GM21526 (cell line): ENCODE data around the gene CYB5A.

Experiments used
- ATAC-seq: cut with Tn5 transposase; IDR thresholded peaks from one replicate; pipeline ENCODE4 v1.9.1; 2021; ENCODE audit warnings: moderate library complexity; ENCODE audit not compliant: unreplicated experiment, low FRiP score

CYB5A gene

DNA sequence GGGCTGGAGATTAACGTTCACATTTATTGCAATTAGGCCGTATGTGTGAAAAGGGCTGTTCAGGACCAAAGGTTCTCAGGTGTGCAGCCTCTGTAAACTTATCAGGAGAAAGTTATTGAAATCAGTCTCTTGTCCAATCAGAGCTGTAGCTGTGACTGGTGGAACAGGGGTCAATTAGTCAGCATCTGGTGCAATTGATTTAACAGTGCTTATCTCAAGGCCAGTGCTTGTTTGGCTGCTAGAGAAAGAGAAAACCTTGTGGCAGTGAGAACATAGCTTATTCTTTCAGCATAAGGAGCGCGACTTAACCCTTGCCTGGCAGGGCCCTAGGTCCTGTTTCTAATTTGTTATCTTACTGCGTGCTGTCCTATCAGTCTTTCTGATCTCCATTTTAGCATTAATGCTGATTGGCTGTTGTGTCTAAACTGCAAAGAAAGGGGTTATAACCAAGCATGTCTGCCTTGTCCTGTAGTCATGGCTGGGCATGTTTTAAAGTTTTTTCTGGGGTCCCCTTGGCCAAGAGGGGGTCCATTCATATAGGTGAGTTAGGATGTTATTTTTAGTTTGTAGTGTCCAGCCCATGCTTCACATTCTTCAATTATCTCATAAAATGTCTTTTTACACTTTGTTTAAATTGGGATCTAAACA is 66.4 kb downstream of the CYB5A start:
- no peak for ATAC-seq

DNA sequence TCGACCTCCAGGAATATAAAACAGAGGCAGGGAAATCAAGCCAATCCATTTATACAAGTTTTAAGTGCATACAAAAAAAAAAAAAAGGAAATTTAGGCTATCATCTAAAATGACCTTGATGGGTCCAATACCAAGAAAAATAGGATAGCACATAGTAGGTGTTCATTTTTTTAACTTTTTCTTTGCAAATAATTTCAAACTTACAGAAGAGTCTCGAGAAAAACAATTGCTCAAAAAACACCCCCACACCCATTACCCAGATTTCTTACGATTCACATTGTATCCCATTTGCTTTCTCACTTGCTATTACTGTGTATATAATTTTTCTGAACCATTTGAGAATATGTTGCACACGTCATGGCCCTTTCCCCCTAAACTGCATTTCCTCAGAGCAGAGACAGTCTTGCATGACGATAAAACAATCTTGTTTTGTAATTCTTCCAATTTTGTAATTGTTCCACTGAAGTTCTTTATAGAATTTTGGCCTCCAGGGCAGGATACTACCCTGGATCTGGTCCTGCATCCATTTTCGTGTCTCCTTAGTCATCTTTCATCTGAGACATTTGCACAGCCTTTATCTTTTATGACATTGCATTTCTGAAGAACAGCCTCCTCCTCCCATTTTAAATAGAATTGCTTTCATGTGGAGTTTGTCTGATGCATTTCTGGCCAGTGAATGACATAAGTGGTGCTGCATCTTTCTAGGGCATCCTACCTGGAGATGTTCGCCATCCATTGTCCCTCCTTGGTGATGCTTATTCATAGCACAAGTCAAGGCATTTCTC is 68.9 kb downstream of the CYB5A start:
- ATAC-seq: no peak

DNA sequence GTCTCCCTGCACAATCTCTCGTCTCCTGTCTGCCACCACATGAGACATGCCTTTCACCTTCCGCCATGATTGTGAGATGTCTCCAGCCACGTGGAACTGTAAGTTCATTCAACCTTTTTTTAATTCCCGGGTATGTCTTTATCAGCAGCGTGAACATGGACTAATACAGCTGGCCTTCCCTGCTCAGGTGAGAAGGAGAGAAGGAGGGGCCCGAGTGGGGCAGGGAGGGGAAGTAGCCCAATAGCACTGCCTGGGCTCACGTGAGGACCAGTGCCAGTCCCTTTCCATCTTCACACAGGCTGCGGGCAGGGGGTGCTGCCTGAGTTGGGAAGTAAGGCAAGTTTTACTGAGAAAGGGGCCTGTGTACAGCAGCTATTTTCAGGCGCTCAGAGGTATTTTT is 70.7 kb downstream of the CYB5A start:
- no peak for ATAC-seq

DNA sequence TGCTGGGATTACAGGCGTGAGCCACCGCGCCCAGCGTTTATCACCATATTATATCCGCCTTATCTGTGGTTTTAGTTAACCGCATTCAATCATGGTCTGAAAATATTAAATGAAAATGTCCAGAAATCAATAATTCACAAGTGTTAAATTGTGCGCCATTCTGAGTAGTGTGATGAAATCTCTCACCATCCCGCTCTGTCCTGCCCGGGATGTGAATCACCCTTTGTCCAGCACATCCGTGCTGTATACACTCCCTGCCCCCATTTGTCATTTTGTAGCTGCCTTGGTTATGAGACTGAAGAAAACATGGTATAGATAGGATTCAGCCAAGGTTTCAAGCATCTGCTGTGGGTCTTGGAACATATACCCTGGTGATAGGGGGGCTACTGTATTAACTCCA is 72.7 kb downstream of the CYB5A start:
- no peak for ATAC-seq

DNA sequence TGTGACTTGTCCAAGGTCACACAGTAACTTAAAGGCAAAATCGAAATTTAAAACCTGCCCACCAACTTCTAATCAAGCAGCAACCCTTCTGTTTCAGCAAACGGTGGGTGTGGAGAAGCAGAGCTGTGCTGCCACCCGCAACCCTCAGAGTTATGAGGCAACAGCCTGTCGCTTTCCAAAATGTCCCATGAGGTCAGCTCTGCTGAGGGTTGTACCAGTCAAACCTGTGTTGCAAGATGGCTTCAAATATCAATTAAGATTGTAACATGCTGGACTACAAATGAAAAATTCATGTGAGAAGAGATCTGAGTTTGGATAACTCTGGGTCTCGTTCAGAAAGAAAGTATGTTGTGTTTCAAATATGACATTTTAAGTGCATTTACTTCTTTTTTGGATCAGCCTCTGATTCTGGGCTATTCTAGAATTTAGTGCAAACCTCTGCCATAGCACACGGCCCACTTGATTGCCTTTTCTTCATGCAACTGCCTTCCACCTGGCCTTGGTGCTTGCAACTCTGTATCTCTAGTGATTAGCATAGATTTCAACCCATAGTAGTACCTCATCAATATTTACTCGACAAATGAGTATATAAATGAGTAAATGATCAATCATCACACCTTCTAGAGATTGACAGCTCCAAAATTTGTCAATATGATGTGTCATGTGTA is 74.2 kb downstream of the CYB5A start:
- ATAC-seq: no peak

DNA sequence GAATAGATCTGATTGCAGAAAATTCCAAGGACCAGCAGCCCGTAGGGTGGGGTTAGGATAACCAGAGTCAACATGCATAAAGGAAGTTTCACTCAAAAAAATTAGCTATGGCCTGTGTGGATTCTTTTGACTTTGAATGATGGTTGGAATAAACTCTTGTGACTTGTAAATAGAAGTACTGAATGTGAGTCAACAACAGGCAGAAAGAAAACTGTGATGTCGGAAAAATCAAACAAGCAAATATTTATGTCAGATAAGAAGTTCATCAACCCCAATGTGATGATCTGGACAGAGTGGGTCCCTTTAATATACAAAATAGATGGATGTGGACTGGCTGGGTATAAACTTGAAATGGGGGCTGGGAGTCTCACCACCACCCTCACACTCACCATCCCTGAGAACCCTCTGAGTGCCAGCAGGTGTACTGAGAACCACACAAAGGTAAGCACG is 75.1 kb downstream of the CYB5A start:
- no peak for ATAC-seq

DNA sequence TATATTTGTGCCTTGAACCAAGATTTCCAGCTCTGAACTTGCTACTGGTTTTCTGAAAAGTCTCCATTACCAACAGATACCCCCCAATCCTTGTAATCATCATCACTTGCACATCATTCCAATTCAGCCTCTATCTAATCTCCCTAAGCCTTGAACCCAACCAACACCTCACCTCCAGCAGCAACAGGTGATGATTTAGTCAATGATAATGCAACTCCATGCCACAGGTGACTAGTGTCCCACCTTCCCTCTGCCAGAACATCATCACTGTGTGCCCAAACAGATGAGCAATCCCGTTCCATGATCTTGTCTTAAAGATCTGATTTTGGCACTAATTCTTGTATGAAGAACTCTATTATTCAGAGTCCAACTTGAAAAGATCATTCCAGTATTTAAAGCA is 75.9 kb downstream of the CYB5A start:
- no peak for ATAC-seq

DNA sequence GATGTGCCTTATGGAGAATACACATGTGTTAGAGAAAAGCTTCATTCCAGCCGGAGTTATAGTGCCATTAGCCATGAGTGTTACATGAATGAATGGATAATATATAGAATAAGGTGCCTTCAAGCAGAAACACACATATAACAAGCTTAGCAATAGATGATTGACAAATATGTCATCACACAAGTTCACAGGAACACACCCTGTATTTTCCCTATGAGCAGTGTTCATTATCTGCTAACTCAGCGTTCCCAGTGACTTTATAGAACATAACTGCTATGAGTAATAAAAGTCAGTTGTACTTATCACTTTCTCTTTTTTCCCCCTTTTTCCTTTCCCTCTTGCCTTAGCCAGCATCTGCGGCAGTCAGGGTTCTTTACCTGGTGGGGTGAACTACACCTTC is 78.3 kb downstream of the CYB5A start:
- ATAC-seq: no peak

DNA sequence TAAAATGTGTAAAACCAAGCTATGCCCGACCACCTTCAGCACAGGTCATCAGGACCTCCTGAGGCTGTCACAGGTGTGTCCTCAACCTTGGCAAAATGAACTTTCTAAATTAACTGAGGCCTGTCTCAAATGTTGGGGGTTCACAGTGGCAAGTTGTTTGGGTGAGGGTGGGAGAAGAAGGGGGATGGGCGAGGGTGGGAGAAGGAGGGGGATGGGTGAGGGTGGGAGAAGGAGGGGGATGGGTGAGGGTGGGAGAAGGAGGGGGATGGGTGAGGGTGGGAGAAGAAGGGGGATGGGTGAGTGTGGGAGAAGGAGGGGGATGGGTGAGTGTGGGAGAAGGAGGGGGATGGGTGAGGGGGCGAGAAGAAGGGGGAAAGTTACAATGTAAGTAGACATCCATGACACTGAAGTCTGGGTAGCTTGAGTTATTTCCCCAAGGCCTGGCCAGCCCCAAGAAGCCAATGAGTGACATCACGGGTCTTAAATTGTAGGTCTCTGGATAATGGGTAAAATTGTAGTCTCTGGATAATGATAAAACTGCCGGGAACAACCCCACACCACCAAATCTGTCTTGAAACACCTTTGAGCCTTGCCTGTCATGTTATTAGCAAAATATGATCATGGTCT is 87.1 kb downstream of the CYB5A start:
- ATAC-seq: no peak

DNA sequence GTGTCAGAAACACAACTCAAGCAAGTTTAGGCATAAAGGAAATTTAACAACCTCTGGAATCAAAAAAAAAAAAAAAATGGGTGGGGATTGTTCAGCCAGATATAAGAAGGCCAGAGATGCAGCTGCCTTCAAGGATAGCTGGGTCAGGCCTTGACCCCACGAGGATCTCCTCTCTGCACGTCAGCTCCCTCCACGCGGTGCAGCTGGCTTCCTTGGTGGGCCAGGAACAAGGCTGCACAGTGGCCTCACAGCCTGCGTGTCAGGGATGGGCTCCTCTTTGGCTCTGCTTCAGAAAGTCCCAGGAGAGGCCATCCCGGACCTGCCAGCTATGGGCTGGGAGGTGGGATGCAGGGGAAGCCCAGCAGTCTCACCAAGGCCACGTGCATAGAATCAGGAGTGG is 88.0 kb downstream of the CYB5A start:
- no peak for ATAC-seq
